ENCODE measurements around the gene SLC9A7. TPM values are rescaled to one million over a fixed set of nuclear protein-coding genes. Genes with fewer than 3 reads are reported as not detected.

SLC9A7 gene
- total and polyA plus RNA-seq, 2 experiments from 2014 or later, result 2.5 to 15.4 TPM

- TF ChIP-seq ZNF462 (CRISPR knock-in tag; IDR thresholded peaks at IDR 0.05) (no peak), STAT1 (IDR thresholded peaks at IDR 0.05; ENCODE audit: unreplicated experiment) (no peak), CREB1 (CRISPR knock-in tag; IDR thresholded peaks at IDR 0.05; ENCODE audit: low read depth) (no peak), EZH2 (IDR thresholded peaks at IDR 0.05; ENCODE audit: low read depth, unreplicated experiment) (no peak), ETS1 (IDR thresholded peaks at IDR 0.05) (no peak), POLR2AphosphoS5 (IDR thresholded peaks at IDR 0.05; ENCODE audit: low read depth) (no peak), NANOG (IDR thresholded peaks at IDR 0.05; ENCODE audit: borderline replicate concordance) (no peak), REST (IDR thresholded peaks at IDR 0.05; ENCODE audit: unreplicated experiment) (no peak), ZNF331 (CRISPR knock-in tag; IDR thresholded peaks at IDR 0.05; ENCODE audit: low read depth) (no peak), ZNF114 (CRISPR knock-in tag; IDR thresholded peaks at IDR 0.05) (no peak), EZH2phosphoT487 (IDR thresholded peaks at IDR 0.05; ENCODE audit: unreplicated experiment) (no peak), JUNB (IDR thresholded peaks at IDR 0.05; ENCODE audit: unreplicated experiment) (no peak)
Observed at GRCh38 chrX:46634577-46634976, 124.3 kb downstream of the SLC9A7 start (continued).

Data from GM23338 (cell line).